ENCODE measurements around the gene SLC17A7. TPM values are rescaled to one million over a fixed set of nuclear protein-coding genes. Genes with fewer than 3 reads are reported as not detected.
A peak's percentile ranks its signal among the peaks of the same experiment; 100 is the strongest.

The SLC17A7 gene
- total and polyA plus RNA-seq, 2 of the 13 experiments (the other 11 are each of a cell fraction or from before 2014, with no cell fraction given) = 0.32 TPM; not detected in 1

DNA sequence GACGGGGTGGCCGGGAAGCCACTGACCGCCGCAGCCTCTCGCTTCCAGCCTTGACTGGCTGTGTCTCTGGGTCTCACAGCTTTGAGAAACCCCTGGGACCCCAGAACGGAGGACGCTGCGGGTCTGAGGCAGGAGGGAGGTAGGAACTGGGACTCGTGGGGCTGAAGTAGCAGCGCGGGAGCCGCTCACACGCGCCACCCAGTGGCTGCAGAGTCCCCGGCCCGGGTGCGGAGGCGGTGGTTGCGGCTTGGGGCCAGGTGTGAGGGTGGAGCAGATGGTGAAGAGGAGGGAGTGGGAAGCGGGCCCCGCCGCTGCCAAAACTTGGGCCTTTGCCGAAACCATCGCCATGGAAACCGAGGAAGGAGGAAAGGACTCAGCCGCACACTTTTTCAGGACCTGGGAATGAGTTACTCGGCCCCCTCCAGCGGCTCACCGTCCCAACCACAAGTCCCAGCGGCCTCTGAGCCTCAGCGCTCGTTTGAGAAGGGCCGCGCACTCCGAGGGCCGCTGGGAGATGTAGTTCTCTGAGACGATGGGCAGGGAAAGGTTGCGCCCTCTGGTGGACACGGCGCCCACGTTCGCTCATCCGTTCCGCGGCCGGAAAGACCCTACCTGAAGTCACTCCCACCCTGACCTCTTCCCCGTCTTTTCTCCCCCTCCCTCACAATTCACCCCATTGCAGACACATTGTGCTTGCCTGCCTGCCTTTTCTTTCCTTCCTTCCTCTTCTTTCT, 2.2 kb upstream of the SLC17A7 start (continued):
- TF ChIP-seq, protein P1, sequence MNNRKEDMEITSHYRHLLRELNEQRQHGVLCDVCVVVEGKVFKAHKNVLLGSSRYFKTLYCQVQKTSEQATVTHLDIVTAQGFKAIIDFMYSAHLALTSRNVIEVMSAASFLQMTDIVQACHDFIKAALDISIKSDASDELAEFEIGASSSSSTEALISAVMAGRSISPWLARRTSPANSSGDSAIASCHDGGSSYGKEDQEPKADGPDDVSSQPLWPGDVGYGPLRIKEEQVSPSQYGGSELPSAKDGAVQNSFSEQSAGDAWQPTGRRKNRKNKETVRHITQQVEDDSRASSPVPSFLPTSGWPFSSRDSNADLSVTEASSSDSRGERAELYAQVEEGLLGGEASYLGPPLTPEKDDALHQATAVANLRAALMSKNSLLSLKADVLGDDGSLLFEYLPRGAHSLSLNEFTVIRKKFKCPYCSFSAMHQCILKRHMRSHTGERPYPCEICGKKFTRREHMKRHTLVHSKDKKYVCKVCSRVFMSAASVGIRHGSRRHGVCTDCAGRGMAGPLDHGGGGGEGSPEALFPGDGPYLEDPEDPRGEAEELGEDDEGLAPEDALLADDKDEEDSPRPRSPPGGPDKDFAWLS (CRISPR knock-in tag; IDR thresholded peaks at IDR 0.05; ENCODE audit: borderline replicate concordance) = peak; percentile 72; the same call in 1 of the 2 replicates
- TF ChIP-seq, protein P2, sequence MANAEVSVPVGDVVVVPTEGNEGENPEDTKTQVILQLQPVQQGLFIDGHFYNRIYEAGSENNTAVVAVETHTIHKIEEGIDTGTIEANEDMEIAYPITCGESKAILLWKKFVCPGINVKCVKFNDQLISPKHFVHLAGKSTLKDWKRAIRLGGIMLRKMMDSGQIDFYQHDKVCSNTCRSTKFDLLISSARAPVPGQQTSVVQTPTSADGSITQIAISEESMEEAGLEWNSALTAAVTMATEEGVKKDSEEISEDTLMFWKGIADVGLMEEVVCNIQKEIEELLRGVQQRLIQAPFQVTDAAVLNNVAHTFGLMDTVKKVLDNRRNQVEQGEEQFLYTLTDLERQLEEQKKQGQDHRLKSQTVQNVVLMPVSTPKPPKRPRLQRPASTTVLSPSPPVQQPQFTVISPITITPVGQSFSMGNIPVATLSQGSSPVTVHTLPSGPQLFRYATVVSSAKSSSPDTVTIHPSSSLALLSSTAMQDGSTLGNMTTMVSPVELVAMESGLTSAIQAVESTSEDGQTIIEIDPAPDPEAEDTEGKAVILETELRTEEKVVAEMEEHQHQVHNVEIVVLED (CRISPR knock-in tag; IDR thresholded peaks at IDR 0.05; ENCODE audit: borderline replicate concordance) = peak; percentile 90
- TF ChIP-seq SP140L (CRISPR knock-in tag; IDR thresholded peaks at IDR 0.05; ENCODE audit: borderline replicate concordance) = no peak
- TF ChIP-seq SMC3 (IDR thresholded peaks at IDR 0.05; ENCODE audit: low read length) = peak; percentile 6; the same call in 1 of the 2 replicates
- TF ChIP-seq ZFP82 (CRISPR knock-in tag; IDR thresholded peaks at IDR 0.05; ENCODE audit: borderline replicate concordance) = no peak; the same call in 1 of the 2 replicates
- no peak for TF ChIP-seq HOXA5 (CRISPR knock-in tag; IDR thresholded peaks at IDR 0.05)
- TF ChIP-seq MAZ (IDR thresholded peaks at IDR 0.05; ENCODE audit: borderline replicate concordance, low read depth, low read length) = peak; percentile 80; the same call in 1 of the 2 replicates
- TF ChIP-seq MAZ (CRISPR knock-in tag; IDR thresholded peaks at IDR 0.05; ENCODE audit: low read depth) = peak; percentile 82
- TF ChIP-seq, protein P3, sequence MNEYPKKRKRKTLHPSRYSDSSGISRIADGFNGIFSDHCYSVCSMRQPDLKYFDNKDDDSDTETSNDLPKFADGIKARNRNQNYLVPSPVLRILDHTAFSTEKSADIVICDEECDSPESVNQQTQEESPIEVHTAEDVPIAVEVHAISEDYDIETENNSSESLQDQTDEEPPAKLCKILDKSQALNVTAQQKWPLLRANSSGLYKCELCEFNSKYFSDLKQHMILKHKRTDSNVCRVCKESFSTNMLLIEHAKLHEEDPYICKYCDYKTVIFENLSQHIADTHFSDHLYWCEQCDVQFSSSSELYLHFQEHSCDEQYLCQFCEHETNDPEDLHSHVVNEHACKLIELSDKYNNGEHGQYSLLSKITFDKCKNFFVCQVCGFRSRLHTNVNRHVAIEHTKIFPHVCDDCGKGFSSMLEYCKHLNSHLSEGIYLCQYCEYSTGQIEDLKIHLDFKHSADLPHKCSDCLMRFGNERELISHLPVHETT (CRISPR knock-in tag; conservative IDR thresholded peaks at IDR 0.05) = no peak
- TF ChIP-seq HOXA3 (CRISPR knock-in tag; IDR thresholded peaks at IDR 0.05) = peak; percentile 86
- TF ChIP-seq ZSCAN30 (CRISPR knock-in tag; IDR thresholded peaks at IDR 0.05) = no peak
- TF ChIP-seq HNRNPLL (IDR thresholded peaks at IDR 0.05; ENCODE audit: low read depth, low read length, poor library complexity, severe bottlenecking) = peak; percentile 63
- peak; percentile 34; the same call in 1 of the 2 replicates for TF ChIP-seq TBX3 (IDR thresholded peaks at IDR 0.05; ENCODE audit: borderline replicate concordance)
- TF ChIP-seq RAD21 (CRISPR knock-in tag; IDR thresholded peaks at IDR 0.05) = peak; percentile 84
- TF ChIP-seq, protein P4, sequence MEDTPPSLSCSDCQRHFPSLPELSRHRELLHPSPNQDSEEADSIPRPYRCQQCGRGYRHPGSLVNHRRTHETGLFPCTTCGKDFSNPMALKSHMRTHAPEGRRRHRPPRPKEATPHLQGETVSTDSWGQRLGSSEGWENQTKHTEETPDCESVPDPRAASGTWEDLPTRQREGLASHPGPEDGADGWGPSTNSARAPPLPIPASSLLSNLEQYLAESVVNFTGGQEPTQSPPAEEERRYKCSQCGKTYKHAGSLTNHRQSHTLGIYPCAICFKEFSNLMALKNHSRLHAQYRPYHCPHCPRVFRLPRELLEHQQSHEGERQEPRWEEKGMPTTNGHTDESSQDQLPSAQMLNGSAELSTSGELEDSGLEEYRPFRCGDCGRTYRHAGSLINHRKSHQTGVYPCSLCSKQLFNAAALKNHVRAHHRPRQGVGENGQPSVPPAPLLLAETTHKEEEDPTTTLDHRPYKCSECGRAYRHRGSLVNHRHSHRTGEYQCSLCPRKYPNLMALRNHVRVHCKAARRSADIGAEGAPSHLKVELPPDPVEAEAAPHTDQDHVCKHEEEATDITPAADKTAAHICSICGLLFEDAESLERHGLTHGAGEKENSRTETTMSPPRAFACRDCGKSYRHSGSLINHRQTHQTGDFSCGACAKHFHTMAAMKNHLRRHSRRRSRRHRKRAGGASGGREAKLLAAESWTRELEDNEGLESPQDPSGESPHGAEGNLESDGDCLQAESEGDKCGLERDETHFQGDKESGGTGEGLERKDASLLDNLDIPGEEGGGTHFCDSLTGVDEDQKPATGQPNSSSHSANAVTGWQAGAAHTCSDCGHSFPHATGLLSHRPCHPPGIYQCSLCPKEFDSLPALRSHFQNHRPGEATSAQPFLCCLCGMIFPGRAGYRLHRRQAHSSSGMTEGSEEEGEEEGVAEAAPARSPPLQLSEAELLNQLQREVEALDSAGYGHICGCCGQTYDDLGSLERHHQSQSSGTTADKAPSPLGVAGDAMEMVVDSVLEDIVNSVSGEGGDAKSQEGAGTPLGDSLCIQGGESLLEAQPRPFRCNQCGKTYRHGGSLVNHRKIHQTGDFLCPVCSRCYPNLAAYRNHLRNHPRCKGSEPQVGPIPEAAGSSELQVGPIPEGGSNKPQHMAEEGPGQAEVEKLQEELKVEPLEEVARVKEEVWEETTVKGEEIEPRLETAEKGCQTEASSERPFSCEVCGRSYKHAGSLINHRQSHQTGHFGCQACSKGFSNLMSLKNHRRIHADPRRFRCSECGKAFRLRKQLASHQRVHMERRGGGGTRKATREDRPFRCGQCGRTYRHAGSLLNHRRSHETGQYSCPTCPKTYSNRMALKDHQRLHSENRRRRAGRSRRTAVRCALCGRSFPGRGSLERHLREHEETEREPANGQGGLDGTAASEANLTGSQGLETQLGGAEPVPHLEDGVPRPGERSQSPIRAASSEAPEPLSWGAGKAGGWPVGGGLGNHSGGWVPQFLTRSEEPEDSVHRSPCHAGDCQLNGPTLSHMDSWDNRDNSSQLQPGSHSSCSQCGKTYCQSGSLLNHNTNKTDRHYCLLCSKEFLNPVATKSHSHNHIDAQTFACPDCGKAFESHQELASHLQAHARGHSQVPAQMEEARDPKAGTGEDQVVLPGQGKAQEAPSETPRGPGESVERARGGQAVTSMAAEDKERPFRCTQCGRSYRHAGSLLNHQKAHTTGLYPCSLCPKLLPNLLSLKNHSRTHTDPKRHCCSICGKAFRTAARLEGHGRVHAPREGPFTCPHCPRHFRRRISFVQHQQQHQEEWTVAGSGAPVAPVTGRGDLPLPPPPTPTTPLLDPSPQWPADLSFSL (CRISPR knock-in tag; IDR thresholded peaks at IDR 0.05) = no peak
